Measurements from ENCODE around the gene GOT2.

DNA sequence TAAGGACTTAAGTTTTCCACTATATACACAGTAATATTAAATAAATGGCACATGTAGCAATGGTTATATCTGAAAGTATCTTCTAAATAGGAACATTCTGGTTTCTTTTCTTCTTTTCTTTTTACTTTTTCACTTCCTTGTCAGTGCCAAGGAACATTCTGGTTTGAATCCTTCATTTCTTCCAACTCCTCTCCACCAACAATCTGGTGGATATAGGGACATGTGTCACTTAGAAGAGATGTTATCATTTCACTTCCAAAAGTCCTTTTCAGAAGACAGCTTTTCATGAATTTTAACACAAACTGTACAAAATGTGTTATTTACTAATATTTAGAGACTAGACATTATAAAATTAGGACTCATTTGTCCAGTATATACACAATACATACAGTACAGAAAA, 7.9 kb upstream of the GOT2 start:
- TF ChIP-seq, protein P1, sequence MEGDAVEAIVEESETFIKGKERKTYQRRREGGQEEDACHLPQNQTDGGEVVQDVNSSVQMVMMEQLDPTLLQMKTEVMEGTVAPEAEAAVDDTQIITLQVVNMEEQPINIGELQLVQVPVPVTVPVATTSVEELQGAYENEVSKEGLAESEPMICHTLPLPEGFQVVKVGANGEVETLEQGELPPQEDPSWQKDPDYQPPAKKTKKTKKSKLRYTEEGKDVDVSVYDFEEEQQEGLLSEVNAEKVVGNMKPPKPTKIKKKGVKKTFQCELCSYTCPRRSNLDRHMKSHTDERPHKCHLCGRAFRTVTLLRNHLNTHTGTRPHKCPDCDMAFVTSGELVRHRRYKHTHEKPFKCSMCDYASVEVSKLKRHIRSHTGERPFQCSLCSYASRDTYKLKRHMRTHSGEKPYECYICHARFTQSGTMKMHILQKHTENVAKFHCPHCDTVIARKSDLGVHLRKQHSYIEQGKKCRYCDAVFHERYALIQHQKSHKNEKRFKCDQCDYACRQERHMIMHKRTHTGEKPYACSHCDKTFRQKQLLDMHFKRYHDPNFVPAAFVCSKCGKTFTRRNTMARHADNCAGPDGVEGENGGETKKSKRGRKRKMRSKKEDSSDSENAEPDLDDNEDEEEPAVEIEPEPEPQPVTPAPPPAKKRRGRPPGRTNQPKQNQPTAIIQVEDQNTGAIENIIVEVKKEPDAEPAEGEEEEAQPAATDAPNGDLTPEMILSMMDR (IDR thresholded peaks at IDR 0.05 in 4 of 5, conservative IDR thresholded peaks at IDR 0.05 in 1 of 5) = no peak
- no peak for TF ChIP-seq POLR2A (IDR thresholded peaks at IDR 0.05)

Data from gastrocnemius medialis (tissue), 4 donors.